Panc1 (cell line): ENCODE data around the gene MSANTD1. TPM values are rescaled to one million over a fixed set of nuclear protein-coding genes. Genes with fewer than 3 reads are reported as not detected.

ENCODE experiments used
- ATAC-seq: fragments of 200-7000 bp; cut with Tn5 transposase; 2 replicates; pipeline ENCODE4 v1.9.1; 2020; ENCODE audit warnings: mild to moderate bottlenecking, moderate library complexity
- BruUV-seq: library from RNA; stranded (reverse); fragments of 400-500 nt; replicated peaks from 2 replicates; lab custom pipeline; 2021; lab: Mats Ljungman, UMichigan
- CTCF ChIA-PET: fragments of 300-600 bp; sonication (Branson Sonifier 250); formaldehyde crosslinking; loops from one replicate; lab custom pipeline; 2022; ENCODE audit warnings: antibody characterized with exemption; lab: Charles Lee
- POLR2A ChIA-PET: fragments of 300-600 bp; sonication (Branson Sonifier 250); formaldehyde crosslinking; loops from one replicate; lab custom pipeline; 2022; ENCODE audit warnings: antibody characterized with exemption; lab: Charles Lee
- DNase-seq: peaks from one replicate; pipeline ENCODE4 v3.0.0-alpha.2; 2010; ENCODE audit warnings: low read depth, low spot score
- H3K27ac ChIP-seq: 2 replicates; pipeline ENCODE4 v1.5.1; 2011; ENCODE audit warnings: mild to moderate bottlenecking, low read length, inconsistent platforms
- H3K27me3 ChIP-seq: fragments of 200-500 bp; sonication (Bioruptor generic); 2 replicates; pipeline ENCODE4 v1.6.0; 2014; ENCODE audit warnings: low read length, inconsistent platforms; ENCODE audit not compliant: control insufficient read depth, insufficient read depth
- H3K36me3 ChIP-seq: fragments of 200-500 bp; sonication (Bioruptor generic); 2 replicates; pipeline ENCODE4 v1.5.1; 2014; ENCODE audit warnings: inconsistent platforms, mild to moderate bottlenecking, low read length, moderate library complexity; ENCODE audit not compliant: control insufficient read depth, insufficient read depth
- H3K4me1 ChIP-seq: 2 replicates; pipeline ENCODE4 v1.5.1; 2011; ENCODE audit warnings: inconsistent platforms, mild to moderate bottlenecking, low read length, moderate library complexity; ENCODE audit not compliant: control insufficient read depth, insufficient read depth
- H3K4me3 ChIP-seq, 2 experiments: 2 replicates each; pipeline ENCODE4 v1.5.1; 2011 to 2012; ENCODE audit warnings: low read depth in 2 of 2, low read length in 2 of 2, mild to moderate bottlenecking in 2 of 2, inconsistent platforms in 1 of 2, moderate library complexity in 1 of 2
- H3K9me3 ChIP-seq: fragments of 200-500 bp; sonication (Bioruptor generic); 2 replicates; pipeline ENCODE4 v1.5.1; 2014; ENCODE audit warnings: low read depth, mild to moderate bottlenecking, inconsistent platforms, low read length, moderate library complexity; ENCODE audit not compliant: control insufficient read depth, insufficient read depth
- CTCF ChIP-seq: fragments of 450-650 bp; IDR thresholded peaks from 2 replicates; pipeline ENCODE4 v1.5.1; 2017; ENCODE audit warnings: mild to moderate bottlenecking
- POLR2AphosphoS5 ChIP-seq: IDR thresholded peaks from 2 replicates; pipeline ENCODE4 v1.6.1; 2012; ENCODE audit warnings: mild to moderate bottlenecking, low read depth, low read length, moderate library complexity
- REST ChIP-seq, 2 experiments: IDR thresholded peaks; 2 replicates each; pipeline ENCODE4 v1.6.1; 2011 to 2012; ENCODE audit warnings: low read depth in 2 of 2, control low read depth in 1 of 2, low read length in 1 of 2, mild to moderate bottlenecking in 1 of 2, moderate library complexity in 1 of 2; ENCODE audit not compliant: insufficient read depth in 1 of 2
- SIN3A ChIP-seq: IDR thresholded peaks from 2 replicates; pipeline ENCODE4 v1.6.1; 2012; ENCODE audit warnings: low read depth, mild to moderate bottlenecking, low read length, moderate library complexity, borderline replicate concordance; ENCODE audit not compliant: insufficient read depth
- TCF7L2 ChIP-seq: IDR thresholded peaks from 2 replicates; pipeline ENCODE4 v1.6.1; 2011; ENCODE audit warnings: mild to moderate bottlenecking, low read depth, low read length, inconsistent platforms
- in situ Hi-C: cut with HindIII; loops from 2 replicates; pipeline ENCODE4 v1.10.0; 2016; ENCODE audit warnings: low sequenced_read_pairs, low pct_unique_long_range_greater_than_20kb
- intact Hi-C: fragments of 100-400 bp; cut with micrococcal nuclease; formaldehyde crosslinking; loops from one replicate; pipeline ENCODE4 v1.10.0; 2022; ENCODE audit not compliant: unreplicated experiment
- total RNA-seq: library from RNA; stranded (reverse); gene quantifications from one replicate; pipeline ENCODE4 v1.2.1, GENCODE V29; 2021; ENCODE audit not compliant: unreplicated experiment

MSANTD1 gene
- total RNA-seq, 1 experiment from 2014 or later = 0.57 TPM

DNA sequence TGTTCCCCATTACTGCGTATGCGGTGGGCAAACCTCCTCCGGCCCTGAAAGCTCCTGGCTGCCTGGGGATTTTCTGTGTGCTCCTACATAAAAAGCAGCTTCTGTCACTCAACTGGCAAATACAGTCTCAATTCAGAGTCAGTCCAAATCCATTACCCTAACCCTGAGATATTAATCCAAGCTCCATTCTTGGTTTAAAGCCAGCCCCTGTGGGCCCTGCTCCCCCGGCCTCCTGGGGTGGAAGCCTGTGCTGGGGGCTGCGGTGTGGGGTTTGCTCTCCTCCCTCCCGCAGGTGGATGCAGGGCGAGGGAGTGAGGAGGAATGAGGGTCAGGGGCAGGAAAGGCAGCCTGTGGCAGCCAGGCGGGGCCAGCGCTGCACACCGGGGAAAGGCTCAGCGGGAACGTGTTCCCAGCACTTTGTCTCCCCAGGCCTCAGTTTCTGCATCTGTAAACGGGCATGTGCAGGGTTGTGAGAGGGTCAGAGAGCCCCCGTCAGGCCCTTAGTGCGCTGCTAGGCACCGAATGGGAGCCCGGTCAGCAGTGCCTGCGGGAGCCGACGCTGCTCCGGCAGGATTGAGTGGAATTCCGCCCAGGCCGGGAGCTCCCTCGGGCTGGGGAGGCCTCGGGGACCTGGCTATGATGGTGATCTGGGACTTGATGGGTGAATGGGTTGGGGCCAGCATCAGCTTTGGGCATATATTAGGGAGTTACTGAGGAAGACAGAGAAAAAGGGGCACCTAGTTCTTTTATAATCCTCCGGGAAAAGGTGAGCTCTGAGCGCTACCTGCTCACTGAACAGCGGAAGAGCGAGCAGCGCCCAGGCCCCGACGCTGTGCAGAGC is 37.6 kb downstream of the MSANTD1 start:
- H3K27me3 ChIP-seq = no peaks in the 10 kb centered on the region
- ATAC-seq (0 out of 2 replicates have a peak, but pooled peaks have one; percentile 8), DNase-seq (no peak)
- ChIA-PET POLR2A (no interaction called here), CTCF (no interaction called here)
- intact Hi-C loops = no loop called here
- H3K4me1 ChIP-seq = 0 out of 2 replicates have a peak, but pooled peaks cover under 1% of the 10 kb centered on the region
- no peak for TF ChIP-seq REST (IDR thresholded peaks at IDR 0.05; ENCODE audit: insufficient read depth in 1 of 2, low read depth in 2 of 2, low read length in 1 of 2)
- TF ChIP-seq CTCF = no peak
- no peak for TF ChIP-seq POLR2AphosphoS5
- no peak for TF ChIP-seq TCF7L2
- no peak for TF ChIP-seq SIN3A
- H3K9me3 ChIP-seq = no peaks in the 10 kb centered on the region
- no peaks in the 10 kb centered on the region for H3K36me3 ChIP-seq
- in situ Hi-C loops = no loop called here
- no peak overlapping the region for H3K27ac ChIP-seq
- BruUV-seq = no TSS peak
- no peak overlapping the region for H3K4me3 ChIP-seq

- POLR2A ChIA-PET = no interaction called here
- intact Hi-C loops = no loop called here
- Histone ChIP-seq H3K27me3 (no peaks in the 10 kb centered on the region), H3K4me1 (0 out of 2 replicates have a peak, but pooled peaks cover 3% of the 10 kb centered on the region), H3K9me3 (no peaks in the 10 kb centered on the region), H3K27ac (no peak overlapping the region), H3K4me3 (no peak overlapping the region), H3K36me3 (no peaks in the 10 kb centered on the region)
- TF ChIP-seq TCF7L2 (no peak), SIN3A (no peak), REST (IDR thresholded peaks at IDR 0.05; ENCODE audit: insufficient read depth in 1 of 2, low read depth in 2 of 2, low read length in 1 of 2) (no peak), CTCF (no peak), POLR2AphosphoS5 (no peak)
- DNase-seq (no peak), ATAC-seq (no peak)
- CTCF ChIA-PET = no interaction called here
- in situ Hi-C loops = no loop called here
- BruUV-seq = no TSS peak
Observed at GRCh38 chr4:3287271-3287971, 38.5 kb downstream of the MSANTD1 start.
